Neural progenitor cell (in vitro differentiated cells): ENCODE measurements around the gene PBX3. TPM values are rescaled to one million over a fixed set of nuclear protein-coding genes. Genes with fewer than 3 reads are reported as not detected.

Experiments
- DNase-seq: peaks from one replicate; pipeline ENCODE4 v3.0.0-alpha.2; 2016; ENCODE audit warnings: low spot score
- H2AFZ ChIP-seq: fragments of 200-600 bp; sonication (generic); replicated peaks from 2 replicates; pipeline ENCODE4 v1.6.1; 2016; ENCODE audit warnings: antibody characterized with exemption
- H3F3A ChIP-seq: fragments of 200-600 bp; sonication (generic); 2 replicates; pipeline ENCODE4 v1.6.1; 2016; ENCODE audit warnings: antibody characterized with exemption, low read depth
- H3K27ac ChIP-seq: fragments of 200-600 bp; sonication (generic); 2 replicates; pipeline ENCODE4 v1.5.1; 2016; ENCODE audit warnings: mild to moderate bottlenecking
- H3K27me3 ChIP-seq: fragments of 200-600 bp; sonication (generic); 2 replicates; pipeline ENCODE4 v1.6.1; 2016; ENCODE audit warnings: mild to moderate bottlenecking, moderate library complexity
- H3K36me3 ChIP-seq: fragments of 200-600 bp; sonication (generic); 2 replicates; pipeline ENCODE4 v1.5.1; 2016
- H3K4me1 ChIP-seq: fragments of 200-600 bp; sonication (generic); 2 replicates; pipeline ENCODE4 v1.6.1; 2016; ENCODE audit warnings: mixed run types
- H3K4me2 ChIP-seq: fragments of 200-600 bp; sonication (generic); 2 replicates; pipeline ENCODE4 v1.6.1; 2016
- H3K4me3 ChIP-seq: fragments of 200-600 bp; sonication (generic); 2 replicates; pipeline ENCODE4 v1.5.1; 2016
- H3K79me2 ChIP-seq: fragments of 200-600 bp; sonication (generic); 2 replicates; pipeline ENCODE4 v1.6.1; 2016; ENCODE audit warnings: low read depth
- H3K9ac ChIP-seq: fragments of 200-600 bp; sonication (generic); 2 replicates; pipeline ENCODE4 v1.6.1; 2016
- H3K9me3 ChIP-seq: fragments of 200-600 bp; sonication (generic); 2 replicates; pipeline ENCODE4 v1.5.1; 2016; ENCODE audit warnings: low read depth
- H4K20me1 ChIP-seq: fragments of 200-600 bp; sonication (generic); 2 replicates; pipeline ENCODE4 v1.6.1; 2016; ENCODE audit warnings: low read depth
- H3K27ac Mint-ChIP-seq: 3 replicates; pipeline ENCODE4 v1.8.0; 2021; ENCODE audit warnings: mixed read lengths
- H3K27me3 Mint-ChIP-seq: 2 replicates; pipeline ENCODE4 v1.8.0; 2022; ENCODE audit warnings: low read depth, mild to moderate bottlenecking, inconsistent platforms, moderate library complexity, mixed read lengths; ENCODE audit not compliant: insufficient read depth
- H3K36me3 Mint-ChIP-seq: 3 replicates; pipeline ENCODE4 v1.8.0; 2021; ENCODE audit warnings: mixed read lengths
- H3K4me1 Mint-ChIP-seq: 3 replicates; pipeline ENCODE4 v1.8.0; 2021; ENCODE audit warnings: mixed read lengths
- H3K4me3 Mint-ChIP-seq: 3 replicates; pipeline ENCODE4 v1.8.0; 2021; ENCODE audit warnings: mild to moderate bottlenecking, moderate library complexity, mixed read lengths
- H3K9me3 Mint-ChIP-seq: 3 replicates; pipeline ENCODE4 v1.8.0; 2020; ENCODE audit warnings: mixed read lengths
- EZH2 ChIP-seq: fragments of 200-600 bp; sonication (generic); IDR thresholded peaks from 2 replicates; pipeline ENCODE4 v1.6.1; 2017; ENCODE audit warnings: antibody characterized with exemption, mild to moderate bottlenecking, moderate library complexity
- EZH2phosphoT487 ChIP-seq: fragments of 200-600 bp; sonication (generic); IDR thresholded peaks from 2 replicates; pipeline ENCODE4 v1.6.1; 2017; ENCODE audit warnings: antibody characterized with exemption
- total RNA-seq: library from RNA; depleted of rRNA; stranded (reverse); fragments of >200 nt; gene quantifications from 2 replicates; pipeline ENCODE4 v1.2.3, GENCODE V29; 2015; ENCODE audit warnings: low replicate concordance
- TF ChIP-seq, protein P1 (sequence below): fragments of 200-600 bp; sonication (generic); IDR thresholded peaks from 2 replicates; pipeline ENCODE4 v1.5.1; 2017; ENCODE audit warnings: antibody characterized with exemption, mild to moderate bottlenecking

PBX3 gene
- 71.7 and 99.5 TPM in 2 replicates for total RNA-seq

DNA sequence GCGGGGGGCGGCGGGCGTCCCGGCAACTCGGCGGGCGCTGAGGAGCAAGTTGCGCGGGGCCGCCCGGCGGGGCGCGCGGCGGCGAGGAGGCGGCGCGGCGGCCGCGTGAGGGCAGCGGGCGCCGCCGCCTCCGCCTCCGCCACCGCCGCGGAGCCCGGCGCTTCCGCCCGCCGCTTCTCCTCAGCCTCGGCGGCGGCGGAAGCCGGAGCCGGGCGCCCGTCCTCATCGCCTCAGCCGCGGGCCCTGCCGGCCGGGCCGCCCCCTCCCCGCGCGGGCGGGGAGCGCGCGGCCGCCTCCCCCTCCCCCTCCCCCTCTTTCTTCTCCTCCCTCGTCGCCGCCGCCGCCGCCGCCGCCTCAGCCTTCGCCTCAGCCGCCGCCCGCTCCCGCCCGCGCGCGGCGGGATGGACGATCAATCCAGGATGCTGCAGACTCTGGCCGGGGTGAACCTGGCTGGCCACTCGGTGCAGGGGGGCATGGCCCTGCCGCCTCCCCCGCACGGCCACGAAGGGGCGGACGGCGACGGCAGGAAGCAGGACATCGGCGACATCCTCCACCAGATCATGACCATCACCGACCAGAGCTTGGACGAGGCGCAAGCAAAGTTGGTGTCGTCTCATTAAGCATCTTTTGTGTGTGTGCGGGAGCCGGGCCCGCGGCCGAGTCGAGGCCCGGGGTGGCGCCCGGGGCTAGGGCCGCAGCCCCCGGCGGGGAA is at the start of gene PBX3:
PBX3 (plus strand) TSS at position 321 of the 712 bp plus-strand sequence.
- H3K4me2 ChIP-seq: peak within 1 kb of the TSS; percentile 79
- Mint-ChIP-seq H3K9me3 (no peaks in the 10 kb centered on the region), H3K27ac (peak within 1 kb of the TSS; percentile 95), H3K36me3 (peaks cover 5% of the 10 kb centered on the region), H3K4me1 (peaks cover 47% of the 10 kb centered on the region), H3K4me3 (peak within 1 kb of the TSS; percentile 98), H3K27me3 (peaks cover 3% of the 10 kb centered on the region)
- H2AFZ ChIP-seq: peak within 1 kb of the TSS; percentile 69
- peaks cover 38% of the 10 kb centered on the region for H4K20me1 ChIP-seq
- peaks cover 45% of the 10 kb centered on the region for H3K79me2 ChIP-seq
- DNase-seq: peak; percentile 86
- peaks cover 33% of the 10 kb centered on the region for H3K4me1 ChIP-seq
- TF ChIP-seq, protein P1, sequence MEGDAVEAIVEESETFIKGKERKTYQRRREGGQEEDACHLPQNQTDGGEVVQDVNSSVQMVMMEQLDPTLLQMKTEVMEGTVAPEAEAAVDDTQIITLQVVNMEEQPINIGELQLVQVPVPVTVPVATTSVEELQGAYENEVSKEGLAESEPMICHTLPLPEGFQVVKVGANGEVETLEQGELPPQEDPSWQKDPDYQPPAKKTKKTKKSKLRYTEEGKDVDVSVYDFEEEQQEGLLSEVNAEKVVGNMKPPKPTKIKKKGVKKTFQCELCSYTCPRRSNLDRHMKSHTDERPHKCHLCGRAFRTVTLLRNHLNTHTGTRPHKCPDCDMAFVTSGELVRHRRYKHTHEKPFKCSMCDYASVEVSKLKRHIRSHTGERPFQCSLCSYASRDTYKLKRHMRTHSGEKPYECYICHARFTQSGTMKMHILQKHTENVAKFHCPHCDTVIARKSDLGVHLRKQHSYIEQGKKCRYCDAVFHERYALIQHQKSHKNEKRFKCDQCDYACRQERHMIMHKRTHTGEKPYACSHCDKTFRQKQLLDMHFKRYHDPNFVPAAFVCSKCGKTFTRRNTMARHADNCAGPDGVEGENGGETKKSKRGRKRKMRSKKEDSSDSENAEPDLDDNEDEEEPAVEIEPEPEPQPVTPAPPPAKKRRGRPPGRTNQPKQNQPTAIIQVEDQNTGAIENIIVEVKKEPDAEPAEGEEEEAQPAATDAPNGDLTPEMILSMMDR: no peak
- peak; percentile 9 for TF ChIP-seq EZH2
- H3K27ac ChIP-seq: no peak within 1 kb of the TSS
- H3K9ac ChIP-seq: peak within 1 kb of the TSS; percentile 44
- H3K4me3 ChIP-seq: peak within 1 kb of the TSS; percentile 92
- H3F3A ChIP-seq: peaks cover 60% of the 10 kb centered on the region
- H3K9me3 ChIP-seq: no peaks in the 10 kb centered on the region
- H3K36me3 ChIP-seq: no peaks in the 10 kb centered on the region
- peaks cover 7% of the 10 kb centered on the region for H3K27me3 ChIP-seq

DNA sequence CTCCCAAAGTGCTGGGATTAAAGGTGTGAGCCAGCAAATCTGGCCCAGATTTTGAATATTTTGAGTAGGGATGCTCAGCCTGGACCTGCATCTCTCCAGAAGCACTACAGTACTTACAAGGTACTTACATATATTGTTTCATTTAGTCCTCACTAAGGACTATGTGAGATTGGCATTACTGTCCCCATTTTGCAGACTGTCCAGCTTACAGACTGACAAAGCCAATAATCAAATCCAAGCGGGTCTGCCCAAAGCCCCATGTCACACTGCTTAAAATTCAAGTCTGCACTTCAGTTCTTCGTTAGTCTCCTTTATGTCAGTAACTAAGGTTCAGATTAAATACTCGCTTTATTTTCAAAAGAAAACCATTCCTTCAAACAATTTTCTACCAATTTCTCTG is 47.3 kb upstream of the PBX3 start:
- H3K4me1 Mint-ChIP-seq: peaks cover 10% of the 10 kb centered on the region
- H3K27ac ChIP-seq: no peak overlapping the region
- no peak overlapping the region for H2AFZ ChIP-seq
- TF ChIP-seq, protein P1: no peak
- no peak for TF ChIP-seq EZH2phosphoT487
- H3K4me3 ChIP-seq: no peak overlapping the region
- no peak overlapping the region for H3K9ac ChIP-seq
- no peaks in the 10 kb centered on the region for H3K27me3 ChIP-seq
- no peaks in the 10 kb centered on the region for H3K9me3 Mint-ChIP-seq
- no peak overlapping the region for H3K4me3 Mint-ChIP-seq
- H3K36me3 Mint-ChIP-seq: peaks cover 3% of the 10 kb centered on the region
- DNase-seq: no peak
- H3F3A ChIP-seq: peaks cover 4% of the 10 kb centered on the region
- peaks cover 3% of the 10 kb centered on the region for H3K36me3 ChIP-seq
- H4K20me1 ChIP-seq: peaks cover 28% of the 10 kb centered on the region
- H3K9me3 ChIP-seq: no peaks in the 10 kb centered on the region
- no peaks in the 10 kb centered on the region for H3K27me3 Mint-ChIP-seq
- H3K4me1 ChIP-seq: peaks cover 6% of the 10 kb centered on the region
- no peak overlapping the region for H3K27ac Mint-ChIP-seq
- peaks cover 92% of the 10 kb centered on the region for H3K79me2 ChIP-seq
- H3K4me2 ChIP-seq: no peak overlapping the region

DNA sequence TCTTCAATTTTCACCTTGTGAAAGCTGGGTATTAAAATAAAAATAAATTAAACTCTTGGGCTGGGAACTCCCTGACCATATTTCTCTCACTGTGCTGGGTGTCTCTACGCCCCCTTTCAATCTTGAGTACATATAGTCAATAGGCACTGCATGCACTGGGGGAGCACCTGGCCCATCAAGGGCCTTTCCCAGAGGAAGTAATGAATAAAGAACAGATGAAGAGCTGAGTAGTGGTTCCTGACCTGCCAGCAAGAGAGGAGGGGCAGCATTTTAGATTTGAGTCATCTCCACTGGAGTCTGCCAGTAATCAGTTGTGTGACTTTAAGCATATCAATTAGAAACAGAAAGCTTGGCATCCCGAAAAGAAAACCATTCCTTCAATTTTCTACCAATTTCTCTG is 46.4 kb upstream of the PBX3 start:
- no peak overlapping the region for H2AFZ ChIP-seq
- Mint-ChIP-seq H3K27ac (peak overlapping the region; percentile 87), H3K36me3 (peaks cover 3% of the 10 kb centered on the region), H3K27me3 (no peaks in the 10 kb centered on the region), H3K4me1 (peaks cover 16% of the 10 kb centered on the region), H3K4me3 (no peak overlapping the region), H3K9me3 (no peaks in the 10 kb centered on the region)
- H3K4me3 ChIP-seq: no peak overlapping the region
- H3K9me3 ChIP-seq: no peaks in the 10 kb centered on the region
- H3K36me3 ChIP-seq: peaks cover 3% of the 10 kb centered on the region
- peaks cover 4% of the 10 kb centered on the region for H3F3A ChIP-seq
- peaks cover 92% of the 10 kb centered on the region for H3K79me2 ChIP-seq
- no peak overlapping the region for H3K9ac ChIP-seq
- H3K4me1 ChIP-seq: peaks cover 6% of the 10 kb centered on the region
- DNase-seq: no peak
- H3K27me3 ChIP-seq: no peaks in the 10 kb centered on the region
- H4K20me1 ChIP-seq: peaks cover 24% of the 10 kb centered on the region
- peak overlapping the region; percentile 2 for H3K4me2 ChIP-seq
- peak overlapping the region; percentile 21 for H3K27ac ChIP-seq
- TF ChIP-seq EZH2phosphoT487: no peak
- TF ChIP-seq, protein P1: no peak
- TF ChIP-seq EZH2: no peak
